ENCODE results near the gene OTC. TPM values are rescaled to one million over a fixed set of nuclear protein-coding genes. Genes with fewer than 3 reads are reported as not detected.

OTC gene
- total and polyA plus RNA-seq, 4 donors: 0.40 to 1.7 (median 1.0) TPM

- DNase-seq (no peak), ATAC-seq (ENCODE audit: insufficient read depth, low FRiP score) (no peak)
- no peak for TF ChIP-seq CTCF (IDR thresholded peaks at IDR 0.05; ENCODE audit: control extremely low read depth, extremely low read depth)
- Histone ChIP-seq H3K36me3 (ENCODE audit: control insufficient read depth in 4 of 4, insufficient read depth in 4 of 4, low read length in 4 of 4) (no peaks in the 10 kb centered on the region), H3K9me3 (ENCODE audit: control insufficient read depth in 4 of 4, insufficient read depth in 3 of 4, low read length in 3 of 4) (peaks cover 0 to 4% (median 0%) of the 10 kb centered on the region in 4 donors), H3K4me3 (no peak overlapping the region), H3K9ac (ENCODE audit: insufficient read depth in 1 of 2, low read length in 2 of 2) (no peak overlapping the region), H3K27me3 (ENCODE audit: control insufficient read depth in 3 of 3, insufficient read depth in 3 of 3, low read length in 2 of 3) (peaks cover 0 to 16% (median 9%) of the 10 kb centered on the region in 3 donors), H3K27ac (ENCODE audit: low read depth in 1 of 2, low read length in 1 of 2) (no peak overlapping the region), H3K4me1 (ENCODE audit: control insufficient read depth in 5 of 5, insufficient read depth in 5 of 5, low read length in 5 of 5) (no peaks in the 10 kb centered on the region)
- 56 to 83% methylated on average over 1 of the region's 1 CpG for WGBS, 2 donors
Observed at GRCh38 chrX:38382663-38383062, 30.3 kb downstream of the OTC start.

GRCh38 chrX:38400389-38400910 is 48.0 kb downstream of the OTC start:
- ATAC-seq (ENCODE audit: insufficient read depth, low FRiP score): no peak
- Histone ChIP-seq H3K27me3 (ENCODE audit: control insufficient read depth in 3 of 3, insufficient read depth in 3 of 3, low read length in 2 of 3) (peaks cover 0 to 19% (median 7%) of the 10 kb centered on the region in 3 donors), H3K4me3 (no peak overlapping the region), H3K36me3 (ENCODE audit: control insufficient read depth in 4 of 4, insufficient read depth in 4 of 4, low read length in 4 of 4) (no peaks in the 10 kb centered on the region), H3K9me3 (ENCODE audit: control insufficient read depth in 4 of 4, insufficient read depth in 3 of 4, low read length in 3 of 4) (peaks cover 0 to under 1% (median 0%) of the 10 kb centered on the region in 4 donors), H3K9ac (ENCODE audit: insufficient read depth in 1 of 2, low read length in 2 of 2) (no peak overlapping the region), H3K27ac (ENCODE audit: low read depth in 1 of 2, low read length in 1 of 2) (no peak overlapping the region), H3K4me1 (ENCODE audit: control insufficient read depth in 5 of 5, insufficient read depth in 5 of 5, low read length in 5 of 5) (no peaks in the 10 kb centered on the region)
- DNase-seq: no peak
- 69 to 89% methylated on average over 5 to 6 of the region's 6 CpGs for WGBS, 2 donors
- TF ChIP-seq CTCF (IDR thresholded peaks at IDR 0.05; ENCODE audit: control extremely low read depth, extremely low read depth): no peak

DNA sequence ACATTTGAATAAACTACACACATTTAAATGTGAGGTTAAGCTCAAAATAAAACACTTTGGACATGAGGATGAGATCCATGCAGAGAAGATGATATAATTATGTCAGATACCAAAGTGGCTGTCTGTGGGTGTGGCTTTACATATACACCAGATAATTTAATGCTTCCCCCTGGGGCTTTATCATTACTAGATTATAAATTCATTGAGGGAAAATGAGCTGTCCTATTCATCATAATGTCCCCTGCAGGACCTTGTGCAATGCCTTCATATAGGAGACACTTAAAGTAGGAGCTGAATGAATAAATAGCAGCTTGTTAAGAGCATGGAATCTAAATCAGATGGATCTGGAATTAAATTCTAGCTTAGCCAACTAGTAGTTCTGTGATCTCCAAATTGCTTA is 49.7 kb downstream of the OTC start:
- ATAC-seq (ENCODE audit: insufficient read depth, low FRiP score): no peak
- H3K4me1 ChIP-seq (ENCODE audit: control insufficient read depth in 5 of 5, insufficient read depth in 5 of 5, low read length in 5 of 5): no peaks in the 10 kb centered on the region
- H3K9ac ChIP-seq (ENCODE audit: insufficient read depth in 1 of 2, low read length in 2 of 2): no peak overlapping the region
- no peaks in the 10 kb centered on the region for H3K36me3 ChIP-seq (ENCODE audit: control insufficient read depth in 4 of 4, insufficient read depth in 4 of 4, low read length in 4 of 4)
- no peaks in the 10 kb centered on the region for H3K9me3 ChIP-seq (ENCODE audit: control insufficient read depth in 4 of 4, insufficient read depth in 3 of 4, low read length in 3 of 4)
- no peak overlapping the region for H3K27ac ChIP-seq (ENCODE audit: low read depth in 1 of 2, low read length in 1 of 2)
- H3K27me3 ChIP-seq (ENCODE audit: control insufficient read depth in 3 of 3, insufficient read depth in 3 of 3, low read length in 2 of 3): peaks cover 0 to 22% (median 7%) of the 10 kb centered on the region in 3 donors
- TF ChIP-seq CTCF (IDR thresholded peaks at IDR 0.05; ENCODE audit: control extremely low read depth, extremely low read depth): no peak
- no peak for DNase-seq
- H3K4me3 ChIP-seq: no peak overlapping the region

GRCh38 chrX:38403834-38404233 is 51.4 kb downstream of the OTC start:
- Histone ChIP-seq H3K9me3 (ENCODE audit: control insufficient read depth in 4 of 4, insufficient read depth in 3 of 4, low read length in 3 of 4) (no peaks in the 10 kb centered on the region), H3K4me3 (no peak overlapping the region), H3K9ac (ENCODE audit: insufficient read depth in 1 of 2, low read length in 2 of 2) (no peak overlapping the region), H3K27me3 (ENCODE audit: control insufficient read depth in 3 of 3, insufficient read depth in 3 of 3, low read length in 2 of 3) (peaks cover 0 to 19% (median 7%) of the 10 kb centered on the region in 3 donors), H3K27ac (ENCODE audit: low read depth in 1 of 2, low read length in 1 of 2) (no peak overlapping the region), H3K36me3 (ENCODE audit: control insufficient read depth in 4 of 4, insufficient read depth in 4 of 4, low read length in 4 of 4) (no peaks in the 10 kb centered on the region), H3K4me1 (ENCODE audit: control insufficient read depth in 5 of 5, insufficient read depth in 5 of 5, low read length in 5 of 5) (no peaks in the 10 kb centered on the region)
- 85 to 95% methylated on average over 1 of the region's 1 CpG for WGBS, 2 donors
- ATAC-seq (ENCODE audit: insufficient read depth, low FRiP score) (no peak), DNase-seq (no peak)
- no peak for TF ChIP-seq CTCF (IDR thresholded peaks at IDR 0.05; ENCODE audit: control extremely low read depth, extremely low read depth)

All from lung (tissue), 12 donors.